ENCODE results near the gene TBC1D7. TPM values are rescaled to one million over a fixed set of nuclear protein-coding genes. Genes with fewer than 3 reads are reported as not detected.

The TBC1D7 gene
- total RNA-seq, 1 experiment from 2014 or later: 44.9 TPM

DNA sequence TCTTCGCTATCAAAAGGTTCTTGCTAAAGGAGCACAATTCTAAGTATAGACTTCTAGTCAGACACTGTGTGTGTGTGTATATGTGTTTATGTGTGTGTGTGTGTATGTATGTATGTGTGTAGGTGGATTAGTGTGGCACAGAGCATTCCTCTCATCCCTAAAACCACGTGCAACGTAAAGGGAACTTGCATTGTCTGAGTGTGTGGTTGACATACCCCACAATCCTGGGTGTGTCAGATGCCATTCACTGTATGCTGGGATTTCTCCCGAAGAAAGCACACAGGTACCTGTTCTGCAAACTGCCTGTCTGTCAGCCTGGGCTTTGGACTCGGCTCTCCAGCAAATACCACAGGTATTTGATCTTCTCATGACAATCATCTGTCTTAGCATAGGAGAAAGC is 42.3 kb upstream of the TBC1D7 start:
- Mint-ChIP-seq H3K9me3 (no peaks in the 10 kb centered on the region), H3K4me3 (no peak overlapping the region), H3K27ac (no peak overlapping the region), H3K4me1 (peaks cover 25% of the 10 kb centered on the region), H3K36me3 (no peaks in the 10 kb centered on the region), H3K27me3 (ENCODE audit: low read depth) (no peaks in the 10 kb centered on the region)
- no peak for DNase-seq (ENCODE audit: low spot score)
- ATAC-seq: no peak
- ChIA-PET POLR2A (no interaction called here), CTCF (no interaction called here)
- TF ChIP-seq, protein P1, sequence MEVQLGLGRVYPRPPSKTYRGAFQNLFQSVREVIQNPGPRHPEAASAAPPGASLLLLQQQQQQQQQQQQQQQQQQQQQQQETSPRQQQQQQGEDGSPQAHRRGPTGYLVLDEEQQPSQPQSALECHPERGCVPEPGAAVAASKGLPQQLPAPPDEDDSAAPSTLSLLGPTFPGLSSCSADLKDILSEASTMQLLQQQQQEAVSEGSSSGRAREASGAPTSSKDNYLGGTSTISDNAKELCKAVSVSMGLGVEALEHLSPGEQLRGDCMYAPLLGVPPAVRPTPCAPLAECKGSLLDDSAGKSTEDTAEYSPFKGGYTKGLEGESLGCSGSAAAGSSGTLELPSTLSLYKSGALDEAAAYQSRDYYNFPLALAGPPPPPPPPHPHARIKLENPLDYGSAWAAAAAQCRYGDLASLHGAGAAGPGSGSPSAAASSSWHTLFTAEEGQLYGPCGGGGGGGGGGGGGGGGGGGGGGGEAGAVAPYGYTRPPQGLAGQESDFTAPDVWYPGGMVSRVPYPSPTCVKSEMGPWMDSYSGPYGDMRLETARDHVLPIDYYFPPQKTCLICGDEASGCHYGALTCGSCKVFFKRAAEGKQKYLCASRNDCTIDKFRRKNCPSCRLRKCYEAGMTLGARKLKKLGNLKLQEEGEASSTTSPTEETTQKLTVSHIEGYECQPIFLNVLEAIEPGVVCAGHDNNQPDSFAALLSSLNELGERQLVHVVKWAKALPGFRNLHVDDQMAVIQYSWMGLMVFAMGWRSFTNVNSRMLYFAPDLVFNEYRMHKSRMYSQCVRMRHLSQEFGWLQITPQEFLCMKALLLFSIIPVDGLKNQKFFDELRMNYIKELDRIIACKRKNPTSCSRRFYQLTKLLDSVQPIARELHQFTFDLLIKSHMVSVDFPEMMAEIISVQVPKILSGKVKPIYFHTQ (CRISPR knock-in tag; IDR thresholded peaks at IDR 0.05): no peak
- no peak for TF ChIP-seq OVOL2 (CRISPR knock-in tag; IDR thresholded peaks at IDR 0.05; ENCODE audit: borderline replicate concordance)

DNA sequence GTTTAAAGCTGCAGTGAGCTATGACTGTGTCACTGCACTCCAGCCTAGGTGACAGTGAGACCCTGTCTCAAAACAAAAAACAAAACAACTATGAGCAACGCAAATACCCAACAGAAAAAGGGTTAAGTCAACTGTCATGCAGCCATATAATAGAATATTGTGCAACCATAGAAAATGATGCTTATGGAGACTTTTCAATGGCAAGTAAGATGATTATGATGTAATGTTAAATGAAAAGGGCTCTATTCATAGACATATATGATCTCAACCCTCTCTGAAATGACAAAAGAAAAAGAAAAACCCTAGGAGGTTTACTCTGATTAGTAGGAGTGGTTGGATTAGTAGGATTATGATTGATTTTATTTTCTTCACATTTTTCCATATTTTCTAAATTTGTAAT is 41.3 kb upstream of the TBC1D7 start:
- TF ChIP-seq EMX1 (CRISPR knock-in tag; IDR thresholded peaks at IDR 0.05) (no peak), TP53 (CRISPR knock-in tag; IDR thresholded peaks at IDR 0.05) (no peak), SOX15 (CRISPR knock-in tag; IDR thresholded peaks at IDR 0.05) (no peak), NFATC4 (CRISPR knock-in tag; IDR thresholded peaks at IDR 0.05) (no peak), SMAD4 (CRISPR knock-in tag; IDR thresholded peaks at IDR 0.05) (no peak), ATF1 (CRISPR knock-in tag; IDR thresholded peaks at IDR 0.05) (no peak), RORB (CRISPR knock-in tag; IDR thresholded peaks at IDR 0.05) (no peak), FOXK1 (CRISPR knock-in tag; IDR thresholded peaks at IDR 0.05) (no peak), KAT7 (CRISPR knock-in tag; IDR thresholded peaks at IDR 0.05; ENCODE audit: borderline replicate concordance) (no peak), TEAD4 (CRISPR knock-in tag; IDR thresholded peaks at IDR 0.05) (no peak), MXD4 (CRISPR knock-in tag; IDR thresholded peaks at IDR 0.05; ENCODE audit: borderline replicate concordance) (no peak), FOXP1 (CRISPR knock-in tag; IDR thresholded peaks at IDR 0.05; ENCODE audit: borderline replicate concordance) (no peak)
- TF ChIP-seq, protein P2, sequence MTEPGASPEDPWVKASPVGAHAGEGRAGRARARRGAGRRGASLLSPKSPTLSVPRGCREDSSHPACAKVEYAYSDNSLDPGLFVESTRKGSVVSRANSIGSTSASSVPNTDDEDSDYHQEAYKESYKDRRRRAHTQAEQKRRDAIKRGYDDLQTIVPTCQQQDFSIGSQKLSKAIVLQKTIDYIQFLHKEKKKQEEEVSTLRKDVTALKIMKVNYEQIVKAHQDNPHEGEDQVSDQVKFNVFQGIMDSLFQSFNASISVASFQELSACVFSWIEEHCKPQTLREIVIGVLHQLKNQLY (CRISPR knock-in tag; IDR thresholded peaks at IDR 0.05): no peak
- TF ChIP-seq, protein P3, sequence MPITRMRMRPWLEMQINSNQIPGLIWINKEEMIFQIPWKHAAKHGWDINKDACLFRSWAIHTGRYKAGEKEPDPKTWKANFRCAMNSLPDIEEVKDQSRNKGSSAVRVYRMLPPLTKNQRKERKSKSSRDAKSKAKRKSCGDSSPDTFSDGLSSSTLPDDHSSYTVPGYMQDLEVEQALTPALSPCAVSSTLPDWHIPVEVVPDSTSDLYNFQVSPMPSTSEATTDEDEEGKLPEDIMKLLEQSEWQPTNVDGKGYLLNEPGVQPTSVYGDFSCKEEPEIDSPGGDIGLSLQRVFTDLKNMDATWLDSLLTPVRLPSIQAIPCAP (CRISPR knock-in tag; IDR thresholded peaks at IDR 0.05): no peak
- TF ChIP-seq, protein P4, sequence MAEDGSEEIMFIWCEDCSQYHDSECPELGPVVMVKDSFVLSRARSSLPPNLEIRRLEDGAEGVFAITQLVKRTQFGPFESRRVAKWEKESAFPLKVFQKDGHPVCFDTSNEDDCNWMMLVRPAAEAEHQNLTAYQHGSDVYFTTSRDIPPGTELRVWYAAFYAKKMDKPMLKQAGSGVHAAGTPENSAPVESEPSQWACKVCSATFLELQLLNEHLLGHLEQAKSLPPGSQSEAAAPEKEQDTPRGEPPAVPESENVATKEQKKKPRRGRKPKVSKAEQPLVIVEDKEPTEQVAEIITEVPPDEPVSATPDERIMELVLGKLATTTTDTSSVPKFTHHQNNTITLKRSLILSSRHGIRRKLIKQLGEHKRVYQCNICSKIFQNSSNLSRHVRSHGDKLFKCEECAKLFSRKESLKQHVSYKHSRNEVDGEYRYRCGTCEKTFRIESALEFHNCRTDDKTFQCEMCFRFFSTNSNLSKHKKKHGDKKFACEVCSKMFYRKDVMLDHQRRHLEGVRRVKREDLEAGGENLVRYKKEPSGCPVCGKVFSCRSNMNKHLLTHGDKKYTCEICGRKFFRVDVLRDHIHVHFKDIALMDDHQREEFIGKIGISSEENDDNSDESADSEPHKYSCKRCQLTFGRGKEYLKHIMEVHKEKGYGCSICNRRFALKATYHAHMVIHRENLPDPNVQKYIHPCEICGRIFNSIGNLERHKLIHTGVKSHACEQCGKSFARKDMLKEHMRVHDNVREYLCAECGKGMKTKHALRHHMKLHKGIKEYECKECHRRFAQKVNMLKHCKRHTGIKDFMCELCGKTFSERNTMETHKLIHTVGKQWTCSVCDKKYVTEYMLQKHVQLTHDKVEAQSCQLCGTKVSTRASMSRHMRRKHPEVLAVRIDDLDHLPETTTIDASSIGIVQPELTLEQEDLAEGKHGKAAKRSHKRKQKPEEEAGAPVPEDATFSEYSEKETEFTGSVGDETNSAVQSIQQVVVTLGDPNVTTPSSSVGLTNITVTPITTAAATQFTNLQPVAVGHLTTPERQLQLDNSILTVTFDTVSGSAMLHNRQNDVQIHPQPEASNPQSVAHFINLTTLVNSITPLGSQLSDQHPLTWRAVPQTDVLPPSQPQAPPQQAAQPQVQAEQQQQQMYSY (CRISPR knock-in tag; IDR thresholded peaks at IDR 0.05): no peak
- TF ChIP-seq, protein P5, sequence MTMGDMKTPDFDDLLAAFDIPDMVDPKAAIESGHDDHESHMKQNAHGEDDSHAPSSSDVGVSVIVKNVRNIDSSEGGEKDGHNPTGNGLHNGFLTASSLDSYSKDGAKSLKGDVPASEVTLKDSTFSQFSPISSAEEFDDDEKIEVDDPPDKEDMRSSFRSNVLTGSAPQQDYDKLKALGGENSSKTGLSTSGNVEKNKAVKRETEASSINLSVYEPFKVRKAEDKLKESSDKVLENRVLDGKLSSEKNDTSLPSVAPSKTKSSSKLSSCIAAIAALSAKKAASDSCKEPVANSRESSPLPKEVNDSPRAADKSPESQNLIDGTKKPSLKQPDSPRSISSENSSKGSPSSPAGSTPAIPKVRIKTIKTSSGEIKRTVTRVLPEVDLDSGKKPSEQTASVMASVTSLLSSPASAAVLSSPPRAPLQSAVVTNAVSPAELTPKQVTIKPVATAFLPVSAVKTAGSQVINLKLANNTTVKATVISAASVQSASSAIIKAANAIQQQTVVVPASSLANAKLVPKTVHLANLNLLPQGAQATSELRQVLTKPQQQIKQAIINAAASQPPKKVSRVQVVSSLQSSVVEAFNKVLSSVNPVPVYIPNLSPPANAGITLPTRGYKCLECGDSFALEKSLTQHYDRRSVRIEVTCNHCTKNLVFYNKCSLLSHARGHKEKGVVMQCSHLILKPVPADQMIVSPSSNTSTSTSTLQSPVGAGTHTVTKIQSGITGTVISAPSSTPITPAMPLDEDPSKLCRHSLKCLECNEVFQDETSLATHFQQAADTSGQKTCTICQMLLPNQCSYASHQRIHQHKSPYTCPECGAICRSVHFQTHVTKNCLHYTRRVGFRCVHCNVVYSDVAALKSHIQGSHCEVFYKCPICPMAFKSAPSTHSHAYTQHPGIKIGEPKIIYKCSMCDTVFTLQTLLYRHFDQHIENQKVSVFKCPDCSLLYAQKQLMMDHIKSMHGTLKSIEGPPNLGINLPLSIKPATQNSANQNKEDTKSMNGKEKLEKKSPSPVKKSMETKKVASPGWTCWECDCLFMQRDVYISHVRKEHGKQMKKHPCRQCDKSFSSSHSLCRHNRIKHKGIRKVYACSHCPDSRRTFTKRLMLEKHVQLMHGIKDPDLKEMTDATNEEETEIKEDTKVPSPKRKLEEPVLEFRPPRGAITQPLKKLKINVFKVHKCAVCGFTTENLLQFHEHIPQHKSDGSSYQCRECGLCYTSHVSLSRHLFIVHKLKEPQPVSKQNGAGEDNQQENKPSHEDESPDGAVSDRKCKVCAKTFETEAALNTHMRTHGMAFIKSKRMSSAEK (CRISPR knock-in tag; IDR thresholded peaks at IDR 0.05; ENCODE audit: borderline replicate concordance): no peak
- TF ChIP-seq, protein P6, sequence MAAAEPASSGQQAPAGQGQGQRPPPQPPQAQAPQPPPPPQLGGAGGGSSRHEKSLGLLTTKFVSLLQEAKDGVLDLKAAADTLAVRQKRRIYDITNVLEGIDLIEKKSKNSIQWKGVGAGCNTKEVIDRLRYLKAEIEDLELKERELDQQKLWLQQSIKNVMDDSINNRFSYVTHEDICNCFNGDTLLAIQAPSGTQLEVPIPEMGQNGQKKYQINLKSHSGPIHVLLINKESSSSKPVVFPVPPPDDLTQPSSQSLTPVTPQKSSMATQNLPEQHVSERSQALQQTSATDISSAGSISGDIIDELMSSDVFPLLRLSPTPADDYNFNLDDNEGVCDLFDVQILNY (CRISPR knock-in tag; IDR thresholded peaks at IDR 0.05): no peak
- TF ChIP-seq, protein P7, sequence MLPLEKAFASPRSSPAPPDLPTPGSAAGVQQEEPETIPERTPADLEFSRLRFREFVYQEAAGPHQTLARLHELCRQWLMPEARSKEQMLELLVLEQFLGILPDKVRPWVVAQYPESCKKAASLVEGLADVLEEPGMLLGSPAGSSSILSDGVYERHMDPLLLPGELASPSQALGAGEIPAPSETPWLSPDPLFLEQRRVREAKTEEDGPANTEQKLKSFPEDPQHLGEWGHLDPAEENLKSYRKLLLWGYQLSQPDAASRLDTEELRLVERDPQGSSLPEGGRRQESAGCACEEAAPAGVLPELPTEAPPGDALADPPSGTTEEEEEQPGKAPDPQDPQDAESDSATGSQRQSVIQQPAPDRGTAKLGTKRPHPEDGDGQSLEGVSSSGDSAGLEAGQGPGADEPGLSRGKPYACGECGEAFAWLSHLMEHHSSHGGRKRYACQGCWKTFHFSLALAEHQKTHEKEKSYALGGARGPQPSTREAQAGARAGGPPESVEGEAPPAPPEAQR (CRISPR knock-in tag; IDR thresholded peaks at IDR 0.05): no peak
- TF ChIP-seq, protein P8, sequence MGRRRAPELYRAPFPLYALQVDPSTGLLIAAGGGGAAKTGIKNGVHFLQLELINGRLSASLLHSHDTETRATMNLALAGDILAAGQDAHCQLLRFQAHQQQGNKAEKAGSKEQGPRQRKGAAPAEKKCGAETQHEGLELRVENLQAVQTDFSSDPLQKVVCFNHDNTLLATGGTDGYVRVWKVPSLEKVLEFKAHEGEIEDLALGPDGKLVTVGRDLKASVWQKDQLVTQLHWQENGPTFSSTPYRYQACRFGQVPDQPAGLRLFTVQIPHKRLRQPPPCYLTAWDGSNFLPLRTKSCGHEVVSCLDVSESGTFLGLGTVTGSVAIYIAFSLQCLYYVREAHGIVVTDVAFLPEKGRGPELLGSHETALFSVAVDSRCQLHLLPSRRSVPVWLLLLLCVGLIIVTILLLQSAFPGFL (CRISPR knock-in tag; IDR thresholded peaks at IDR 0.05; ENCODE audit: borderline replicate concordance): no peak
- POLR2A ChIA-PET: no interaction called here
- H3K27me3 Mint-ChIP-seq (ENCODE audit: low read depth): no peaks in the 10 kb centered on the region
- H3K4me1 Mint-ChIP-seq: peaks cover 25% of the 10 kb centered on the region
- DNase-seq (ENCODE audit: low spot score) (no peak), ATAC-seq (no peak)
- CTCF ChIA-PET: no interaction called here
- H3K27ac Mint-ChIP-seq: no peak overlapping the region
- no peaks in the 10 kb centered on the region for H3K9me3 Mint-ChIP-seq
- no peaks in the 10 kb centered on the region for H3K36me3 Mint-ChIP-seq
- H3K4me3 Mint-ChIP-seq: no peak overlapping the region

Measured in WTC11 (cell line).